Common myeloid progenitor, CD34-positive (primary cell): ENCODE results near the gene GJC2.

Source experiments
- CTCF ChIA-PET: fragments of 350-600 bp; sonication (Branson Sonifier 250); formaldehyde crosslinking; loops from one replicate; lab custom pipeline; 2021; ENCODE audit warnings: antibody characterized with exemption; lab: Charles Lee
- POLR2A ChIA-PET: fragments of 350-600 bp; sonication (Branson Sonifier 250); formaldehyde crosslinking; loops from one replicate; lab custom pipeline; 2021; ENCODE audit warnings: antibody characterized with exemption; lab: Charles Lee
- DNase-seq, 3 donors: peaks; one replicate each; pipeline versions ENCODE4 v3.0.0 to v3.0.0-alpha.2; 2013
- H3K27ac ChIP-seq, 2 experiments: 1 replicate in 1 of 2; 2 replicates in 1 of 2; pipeline ENCODE4 v1.7.0; 2013; ENCODE audit warnings: inconsistent platforms in 2 of 2, low read length in 2 of 2, mild to moderate bottlenecking in 2 of 2, low read depth in 1 of 2, moderate library complexity in 1 of 2; ENCODE audit not compliant: severe bottlenecking in 2 of 2, insufficient read depth in 1 of 2, poor library complexity in 1 of 2
- H3K27me3 ChIP-seq, 5 experiments: replicated peaks in 2 of 5; 1 replicate in 3 of 5; 2 replicates in 2 of 5; pipeline versions ENCODE4 v1.6.1 to v1.7.0; 2013; ENCODE audit warnings: low read length in 4 of 5, mild to moderate bottlenecking in 2 of 5, moderate library complexity in 2 of 5, inconsistent platforms in 1 of 5; ENCODE audit not compliant: insufficient read depth in 5 of 5, control insufficient read depth in 4 of 5
- H3K36me3 ChIP-seq, 4 experiments: 1 replicate in 2 of 4; 2 replicates in 2 of 4; pipeline versions ENCODE4 v1.6.1 to v1.7.0; 2013; ENCODE audit warnings: low read length in 3 of 4, control low read depth in 1 of 4, mild to moderate bottlenecking in 1 of 4; ENCODE audit not compliant: control insufficient read depth in 4 of 4, insufficient read depth in 4 of 4
- H3K4me1 ChIP-seq, 4 experiments: 1 replicate in 3 of 4; 2 replicates in 1 of 4; pipeline versions ENCODE4 v1.6.1 to v1.7.1; 2013; ENCODE audit warnings: low read length in 3 of 4, mild to moderate bottlenecking in 3 of 4, control low read depth in 1 of 4, inconsistent platforms in 1 of 4, moderate library complexity in 1 of 4; ENCODE audit not compliant: control insufficient read depth in 4 of 4, insufficient read depth in 4 of 4; ENCODE audit errors: control extremely low read depth in 1 of 4
- H3K4me3 ChIP-seq, 7 experiments: 1 replicate in 4 of 7; 2 replicates in 3 of 7; pipeline versions ENCODE4 v1.5.1 to v1.7.0; 2013; ENCODE audit warnings: mild to moderate bottlenecking in 7 of 7, low read length in 6 of 7, moderate library complexity in 6 of 7, inconsistent platforms in 2 of 7, low read depth in 2 of 7, control low read depth in 1 of 7; ENCODE audit not compliant: insufficient read depth in 4 of 7, control insufficient read depth in 1 of 7; ENCODE audit errors: extremely low read depth in 1 of 7
- H3K9me3 ChIP-seq, 5 experiments: 1 replicate in 4 of 5; 2 replicates in 1 of 5; pipeline versions ENCODE4 v1.6.1 to v1.7.1; 2013; ENCODE audit warnings: low read length in 4 of 5, mild to moderate bottlenecking in 2 of 5, inconsistent platforms in 1 of 5, low read depth in 1 of 5, moderate library complexity in 1 of 5; ENCODE audit not compliant: control insufficient read depth in 4 of 5, insufficient read depth in 2 of 5; ENCODE audit errors: control extremely low read depth in 1 of 5
- WGBS: methylation state at CpG from one replicate; pipeline ENCODE4 v1.1.5; 2013; ENCODE audit not compliant: insufficient coverage; 5-methylcytosine and 5-hydroxymethylcytosine counted together

GJC2 gene

GRCh38 chr1:228198977-228199590 is 49.4 kb downstream of the GJC2 start:
- CTCF ChIA-PET = interaction anchor here (0.6 to 1.1 kb wide), 3 partner anchors 10 to 17 kb away, joined by 4 to 5 read pairs (median 4); no protein-coding TSS in a partner anchor
- Histone ChIP-seq H3K4me1 (no peaks in the 10 kb centered on the region), H3K27ac (no peak overlapping the region), H3K4me3 (no peak overlapping the region), H3K27me3 (peaks cover 0 to 4% (median 0%) of the 10 kb centered on the region in 5 experiments), H3K36me3 (peaks cover 0 to 2% (median 0%) of the 10 kb centered on the region in 4 experiments), H3K9me3 (peaks cover 2 to 21% (median 3%) of the 10 kb centered on the region in 5 experiments)
- DNase-seq = peak in 2 of 3 donors; percentile 41 to 50
- POLR2A ChIA-PET = no interaction called here
- no CpG with 5 or more reads among the region's 2 CpGs for WGBS

- Histone ChIP-seq H3K4me3 (no peak overlapping the region), H3K27ac (no peak overlapping the region), H3K27me3 (peaks cover 0 to 35% (median 2%) of the 10 kb centered on the region in 5 experiments), H3K9me3 (peaks cover 0 to 5% (median 0%) of the 10 kb centered on the region in 5 experiments), H3K36me3 (no peaks in the 10 kb centered on the region), H3K4me1 (peaks cover 0 to 3% (median 0%) of the 10 kb centered on the region in 4 experiments)
- ChIA-PET POLR2A (no interaction called here), CTCF (no interaction called here)
- DNase-seq = peak in 1 of 3 donors; percentile 3
- WGBS = 75% methylated on average over 7 of the region's 8 CpGs
Observed at GRCh38 chr1:228204958-228205357, 55.2 kb downstream of the GJC2 start.

- H3K27me3 ChIP-seq = peaks cover 0 to 35% (median 2%) of the 10 kb centered on the region in 5 experiments
- H3K4me3 ChIP-seq = no peak overlapping the region
- no peak for DNase-seq
- no peaks in the 10 kb centered on the region for H3K36me3 ChIP-seq
- peaks cover 0 to 3% (median 0%) of the 10 kb centered on the region in 4 experiments for H3K4me1 ChIP-seq
- ChIA-PET POLR2A (no interaction called here), CTCF (no interaction called here)
- no peak overlapping the region for H3K27ac ChIP-seq
- WGBS = 51% methylated on average over 11 of the region's 15 CpGs
- H3K9me3 ChIP-seq = no peaks in the 10 kb centered on the region
Observed at GRCh38 chr1:228205526-228206436, 56.1 kb downstream of the GJC2 start.

- Histone ChIP-seq H3K9me3 (no peaks in the 10 kb centered on the region), H3K4me3 (no peak overlapping the region), H3K4me1 (peaks cover 0 to 3% (median 0%) of the 10 kb centered on the region in 4 experiments), H3K27me3 (peaks cover 0 to 35% (median 2%) of the 10 kb centered on the region in 5 experiments), H3K27ac (no peak overlapping the region), H3K36me3 (no peaks in the 10 kb centered on the region)
- no peak for DNase-seq
- ChIA-PET POLR2A (interaction anchor here (0.6 kb wide), 1 partner anchor 85 kb away, joined by 3 read pairs; no protein-coding TSS in a partner anchor), CTCF (no interaction called here)
- WGBS = 84% methylated on average over 14 of the region's 16 CpGs
Observed at GRCh38 chr1:228206582-228207351, 57.0 kb downstream of the GJC2 start.

GRCh38 chr1:228207381-228207810 is 57.7 kb downstream of the GJC2 start:
- POLR2A ChIA-PET = interaction anchor here (0.6 kb wide), 1 partner anchor 85 kb away, joined by 3 read pairs; no protein-coding TSS in a partner anchor
- WGBS = 71% methylated on average over 6 of the region's 8 CpGs
- DNase-seq = no peak

GRCh38 chr1:228207851-228208821 is 58.4 kb downstream of the GJC2 start, which contains the start of gene OBSCN:
TSS of gene OBSCN (plus strand) at chr1:228208044. CDS start at chr1:228211784, 3,740 bp downstream.
- POLR2A ChIA-PET = interaction anchor here (0.6 kb wide), 1 partner anchor 84 kb away, joined by 3 read pairs; no protein-coding TSS in a partner anchor
- DNase-seq = no peak
- CTCF ChIA-PET = no interaction called here
- H3K27me3 ChIP-seq = peaks cover 0 to 35% (median 2%) of the 10 kb centered on the region in 5 experiments
- H3K36me3 ChIP-seq = no peaks in the 10 kb centered on the region
- H3K4me1 ChIP-seq = peaks cover 0 to 8% (median 6%) of the 10 kb centered on the region in 4 experiments
- no peak within 1 kb of the TSS for H3K4me3 ChIP-seq
- 65% methylated on average over 25 of the region's 30 CpGs for WGBS
- H3K9me3 ChIP-seq = no peaks in the 10 kb centered on the region
- no peak within 1 kb of the TSS for H3K27ac ChIP-seq

More at GRCh38 chr1:228207381-228207810, 57.7 kb downstream of the GJC2 start:
- CTCF ChIA-PET = no interaction called here
- no peak overlapping the region for H3K27ac ChIP-seq
- H3K4me3 ChIP-seq = no peak overlapping the region
- peaks cover 0 to 35% (median 2%) of the 10 kb centered on the region in 5 experiments for H3K27me3 ChIP-seq
- H3K9me3 ChIP-seq = no peaks in the 10 kb centered on the region
- H3K4me1 ChIP-seq = peaks cover 0 to 5% (median under 1%) of the 10 kb centered on the region in 4 experiments
- H3K36me3 ChIP-seq = no peaks in the 10 kb centered on the region
